ENCODE results near the gene MEF2B.

MEF2B gene

GRCh38 chr19:19096641-19097627, 73.1 kb downstream of the MEF2B start:
- DNase-seq: no peak

- DNase-seq: no peak
Measured at GRCh38 chr19:19095691-19096090, 74.4 kb downstream of the MEF2B start.

Data from SHP77 treated with DMSO at 0.1 percent for 48 hours (cell line).